HepG2 (cell line): ENCODE measurements around the gene HOXB5. TPM values are rescaled to one million over a fixed set of nuclear protein-coding genes. Genes with fewer than 3 reads are reported as not detected.

Experiments used
- ATAC-seq: fragments of 200-7000 bp; cut with Tn5 transposase; 3 replicates; pipeline ENCODE4 v1.9.1; 2020; ENCODE audit warnings: mild to moderate bottlenecking, moderate library complexity
- BruUV-seq: library from RNA; stranded (reverse); fragments of 400-500 nt; replicated peaks from 2 replicates; lab custom pipeline; 2021; lab: Mats Ljungman, UMichigan
- CTCF ChIA-PET: fragments of 300-600 bp; formaldehyde crosslinking; extraction: SDS; loops from one replicate; lab custom pipeline; 2021; ENCODE audit warnings: low total read pairs, inconsistent platforms, low intra/inter-chr PET ratio; lab: Yijun Ruan, JAX
- POLR2A ChIA-PET: fragments of 350-600 bp; sonication (Branson Sonifier 250); formaldehyde crosslinking; loops from one replicate; lab custom pipeline; 2020; ENCODE audit warnings: antibody characterized with exemption, inconsistent platforms; lab: Yijun Ruan, JAX
- DNase-seq: peaks from one replicate; pipeline ENCODE4 v3.0.0-alpha.2; 2015; ENCODE audit warnings: low spot score
- FAIRE-seq: peaks from 3 replicates; lab custom pipeline; 2011; peaks lifted over from hg19 to GRCh38; lab: Jason Lieb, UNC
- H2AFZ ChIP-seq: one replicate; pipeline ENCODE4 v1.6.1; 2011; ENCODE audit warnings: low read length, inconsistent platforms
- H3K27ac ChIP-seq: fragments of 300-600 bp; 3 replicates; pipeline ENCODE4 v1.8.0; 2011; ENCODE audit warnings: mixed run types, mild to moderate bottlenecking, mixed read lengths, low read length, inconsistent platforms; ENCODE audit not compliant: insufficient read depth; ENCODE audit errors: extremely low read length
- H3K27me3 ChIP-seq, 2 experiments: fragments of 200-600 bp in 1 of 2; 2 replicates in 1 of 2; 3 replicates in 1 of 2; pipeline versions ENCODE4 v1.6.0 to v1.8.0; 2011; ENCODE audit warnings: low read length in 2 of 2, mild to moderate bottlenecking in 2 of 2, moderate library complexity in 2 of 2, inconsistent platforms in 1 of 2; ENCODE audit not compliant: insufficient read depth in 2 of 2, control insufficient read depth in 1 of 2
- H3K36me3 ChIP-seq, 2 experiments: fragments of 200-600 bp in 1 of 2; replicated peaks in 1 of 2; 2 replicates in 1 of 2; 3 replicates in 1 of 2; pipeline versions ENCODE4 v1.5.1 to v1.8.0; 2011; ENCODE audit warnings: low read length in 2 of 2, inconsistent platforms in 1 of 2; ENCODE audit not compliant: insufficient read depth in 2 of 2, control insufficient read depth in 1 of 2
- H3K4me1 ChIP-seq: 2 replicates; pipeline ENCODE4 v1.5.1; 2012; ENCODE audit warnings: low read length, inconsistent platforms; ENCODE audit not compliant: insufficient read depth
- H3K4me2 ChIP-seq: 2 replicates; pipeline ENCODE4 v1.6.0; 2011; ENCODE audit warnings: low read depth, low read length, inconsistent platforms
- H3K4me3 ChIP-seq, 3 experiments: fragments of 200-600 bp in 1 of 3; sonication (generic), shearing (Covaris generic) in 1 of 3; replicated peaks in 1 of 3; 2 replicates each; pipeline ENCODE4 v1.5.1; 2011 to 2016; ENCODE audit warnings: low read length in 3 of 3, inconsistent platforms in 2 of 3, low read depth in 2 of 3, mild to moderate bottlenecking in 2 of 3, control low read depth in 1 of 3, mixed read lengths in 1 of 3; ENCODE audit not compliant: insufficient read depth in 1 of 3
- H3K79me2 ChIP-seq: one replicate; pipeline ENCODE4 v1.6.1; 2011; ENCODE audit warnings: low read length, inconsistent platforms; ENCODE audit not compliant: insufficient read depth
- H3K9ac ChIP-seq: 2 replicates; pipeline ENCODE4 v1.6.0; 2011; ENCODE audit warnings: mild to moderate bottlenecking, low read depth, low read length, inconsistent platforms; ENCODE audit not compliant: insufficient read depth
- H3K9me3 ChIP-seq: 2 replicates; pipeline ENCODE4 v1.5.1; 2012; ENCODE audit warnings: mild to moderate bottlenecking, low read length
- H4K20me1 ChIP-seq: 2 replicates; pipeline ENCODE4 v1.6.0; 2011; ENCODE audit warnings: inconsistent platforms, mild to moderate bottlenecking, low read length, moderate library complexity; ENCODE audit not compliant: insufficient read depth
- ARNTL ChIP-seq: sonication (generic); formaldehyde crosslinking; IDR thresholded peaks from 2 replicates; pipeline ENCODE4 v1.4.0; 2020; ENCODE audit warnings: mild to moderate bottlenecking, missing genetic modification reagents
- CC2D1A ChIP-seq: sonication (generic); formaldehyde crosslinking; IDR thresholded peaks from 2 replicates; pipeline ENCODE4 v1.8.1; 2023; ENCODE audit warnings: mild to moderate bottlenecking, missing genetic modification reagents
- TIGD3 ChIP-seq: sonication (generic); formaldehyde crosslinking; IDR thresholded peaks from 2 replicates; pipeline ENCODE4 v1.5.1; 2020; ENCODE audit warnings: mild to moderate bottlenecking, missing genetic modification reagents, borderline replicate concordance
- ZBTB1 ChIP-seq: sonication (generic); formaldehyde crosslinking; IDR thresholded peaks from 2 replicates; pipeline ENCODE4 v1.4.0; 2020; ENCODE audit warnings: missing genetic modification reagents, borderline replicate concordance
- WGBS: methylation state at CpG from one replicate; pipeline ENCODE4 v1.1.6; 2017; ENCODE audit warnings: low lambda C conversion rate; 5-methylcytosine and 5-hydroxymethylcytosine counted together
- in situ Hi-C: cut with HindIII; loops from 2 replicates; pipeline ENCODE4 v1.10.0; 2017; ENCODE audit warnings: low pct_unique_long_range_greater_than_20kb; ENCODE audit not compliant: extremely low pct_ligation_motif_present
- intact Hi-C: fragments of 100-400 bp; cut with micrococcal nuclease; formaldehyde crosslinking; loops from one replicate; pipeline ENCODE4 v1.10.0; 2022; ENCODE audit not compliant: unreplicated experiment
- polyA plus RNA-seq, 8 experiments: library from polyadenylated mRNA; depleted of rRNA in 3 of 8; stranded (reverse) in 7 of 8; unstranded in 1 of 8; fragments of >200 nt; fragmentation: Illumina TruSeq in 4 of 8; extraction: Trizol in 4 of 8; gene quantifications; 2 replicates each; pipeline versions ENCODE4 v1.2.1 to v1.2.3, GENCODE V29; 2011 to 2016; ENCODE audit warnings: low read depth in 4 of 8, missing spikeins in 1 of 8, mixed read lengths in 1 of 8; ENCODE audit not compliant: insufficient read depth in 1 of 8
- total RNA-seq, 5 experiments: library from RNA; depleted of rRNA; stranded (reverse); fragments of >200 nt; fragmentation: Illumina TruSeq; extraction: Trizol; gene quantifications; 2 replicates each; pipeline ENCODE4 v1.2.3, GENCODE V29; 2016; ENCODE audit warnings: low read depth in 1 of 5

HOXB5 gene
- total and polyA plus RNA-seq, 2 of the 13 experiments (the other 11 are each of a cell fraction or from before 2014, with no cell fraction given), result not detected

GRCh38 chr17:48546924-48547807 lies 46.4 kb downstream of the HOXB5 start:
- in situ Hi-C loops (no loop called here), intact Hi-C loops (no loop called here)
- Histone ChIP-seq H3K79me2 (no peaks in the 10 kb centered on the region), H3K36me3 (no peaks in the 10 kb centered on the region), H3K27ac (no peak overlapping the region), H3K9me3 (no peaks in the 10 kb centered on the region), H4K20me1 (no peaks in the 10 kb centered on the region; the same call in 1 of the 2 replicates), H3K4me1 (no peaks in the 10 kb centered on the region), H3K27me3 (peaks cover 17 to 95% of the 10 kb centered on the region in 2 experiments), H2AFZ (no peak overlapping the region), H3K4me3 (no peak overlapping the region), H3K4me2 (no peak overlapping the region), H3K9ac (no peak overlapping the region)
- DNase-seq, result no peak
- POLR2A ChIA-PET, result no interaction called here
- 17% methylated on average over 10 of the region's 10 CpGs for WGBS
- no TSS peak for BruUV-seq
- no peak for FAIRE-seq
- ATAC-seq, result no peak
- TF ChIP-seq ARNTL (CRISPR knock-in tag), result no peak
- TF ChIP-seq ZBTB1, result no peak
- no peak for TF ChIP-seq TIGD3 (CRISPR knock-in tag)
- TF ChIP-seq CC2D1A (CRISPR knock-in tag), result no peak
- CTCF ChIA-PET, result no interaction called here
